AG09309 (cell line): ENCODE measurements around the gene ATG7.

Experiments
- DNase-seq: peaks from one replicate; pipeline ENCODE4 v3.0.0-alpha.2; 2010; ENCODE audit warnings: low read depth
- H3K4me3 ChIP-seq: 2 replicates; pipeline ENCODE4 v1.5.1; 2011; ENCODE audit warnings: mild to moderate bottlenecking, low read depth, low read length, moderate library complexity; ENCODE audit not compliant: control insufficient read depth
- CTCF ChIP-seq: IDR thresholded peaks from 2 replicates; pipeline ENCODE4 v1.5.1; 2011; ENCODE audit warnings: mild to moderate bottlenecking, low read depth, low read length, inconsistent platforms; ENCODE audit not compliant: insufficient read depth, control insufficient read depth; ENCODE audit errors: missing control alignments

The ATG7 gene

GRCh38 chr3:11312166-11312565, 40.0 kb downstream of the ATG7 start:
- no peak overlapping the region for H3K4me3 ChIP-seq
- no peak for TF ChIP-seq CTCF
- no peak for DNase-seq

GRCh38 chr3:11317300-11317699, 45.1 kb downstream of the ATG7 start:
- no peak for TF ChIP-seq CTCF
- no peak for DNase-seq
- H3K4me3 ChIP-seq, result no peak overlapping the region

- DNase-seq, result no peak
- no peak overlapping the region for H3K4me3 ChIP-seq
- no peak for TF ChIP-seq CTCF
Measured at GRCh38 chr3:11322931-11323330, 50.7 kb downstream of the ATG7 start.

GRCh38 chr3:11323813-11324212, 51.6 kb downstream of the ATG7 start:
- DNase-seq, result peak; percentile 7
- TF ChIP-seq CTCF, result no peak
- H3K4me3 ChIP-seq, result no peak overlapping the region

- no peak for DNase-seq
- no peak overlapping the region for H3K4me3 ChIP-seq
- TF ChIP-seq CTCF, result no peak
Measured at GRCh38 chr3:11327619-11328018, 55.4 kb downstream of the ATG7 start.

- no peak for DNase-seq
- no peak for TF ChIP-seq CTCF
- H3K4me3 ChIP-seq, result no peak overlapping the region
Measured at GRCh38 chr3:11328196-11328945, 56.2 kb downstream of the ATG7 start.

GRCh38 chr3:11329777-11330176, 57.6 kb downstream of the ATG7 start:
- no peak overlapping the region for H3K4me3 ChIP-seq
- DNase-seq, result no peak
- TF ChIP-seq CTCF, result no peak
